Measurements from ENCODE around the gene HOXA3. TPM values are rescaled to one million over a fixed set of nuclear protein-coding genes. Genes with fewer than 3 reads are reported as not detected.
A peak's percentile ranks its signal among the peaks of the same experiment; 100 is the strongest.

HOXA3 gene
- total and polyA plus RNA-seq, 2 of the 8 experiments (the other 6 are each of a cell fraction or from before 2014, with no cell fraction given), result not detected

DNA sequence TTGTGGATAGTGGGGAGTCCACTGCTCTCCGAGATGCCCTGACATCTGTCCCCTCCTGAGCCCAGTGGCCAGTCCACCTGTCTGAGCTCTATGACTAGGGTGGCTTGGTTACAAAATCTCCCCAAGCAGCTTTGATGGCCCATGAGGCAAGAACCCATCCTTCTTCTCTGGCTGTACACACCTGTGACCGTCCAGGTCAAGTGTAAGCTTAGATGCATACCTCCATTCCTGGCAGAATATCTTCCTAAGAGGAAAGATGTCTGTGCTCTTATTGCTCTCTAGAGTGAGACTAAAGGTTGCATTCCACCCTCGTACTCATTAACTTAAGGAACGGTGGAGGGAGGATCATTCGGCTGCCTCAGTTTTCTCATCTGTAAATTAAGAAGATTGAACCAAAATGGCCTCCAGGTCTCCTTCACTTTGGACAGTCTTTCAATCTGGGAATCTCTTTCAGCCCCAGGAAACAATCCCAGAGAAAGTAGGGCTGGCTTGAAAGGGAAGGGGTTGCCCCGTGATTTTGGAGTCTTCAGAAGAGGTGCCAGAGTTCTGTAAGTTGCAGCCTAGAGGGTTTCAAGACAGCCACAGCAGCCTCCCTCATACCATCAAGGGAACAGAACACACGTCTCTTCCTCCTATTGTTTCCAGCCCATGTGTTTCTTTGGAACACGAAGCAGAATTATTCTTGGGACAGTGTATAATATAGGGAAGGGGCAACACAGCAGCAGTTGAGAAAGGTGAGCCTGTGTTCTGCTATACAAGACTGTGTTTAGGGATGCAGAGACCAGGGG lies 27.3 kb downstream of the HOXA3 start:
- Histone ChIP-seq H3K4me3 (ENCODE audit: extremely low read depth in 1 of 4, insufficient read depth in 2 of 4, low read depth in 3 of 4, low read length in 4 of 4) (no peak overlapping the region), H4K91ac (replicated peaks; ENCODE audit: insufficient read length, low read length) (no peak overlapping the region), H4K20me1 (replicated peaks in 1 of 2; ENCODE audit: control insufficient read depth in 1 of 2, insufficient read depth in 2 of 2, low read length in 2 of 2) (peaks cover 20 to 30% of the 10 kb centered on the region in 2 experiments), H2BK5ac (ENCODE audit: low read depth, low read length) (no peak overlapping the region), H3K18ac (ENCODE audit: extremely low read depth, low read length) (no peak overlapping the region), H2AK5ac (ENCODE audit: low read depth, low read length) (no peak overlapping the region; the same call in 1 of the 2 replicates), H2BK12ac (ENCODE audit: low read depth, low read length) (peak overlapping the region; percentile 35; the same call in 1 of the 2 replicates), H3K4me2 (ENCODE audit: insufficient read depth in 1 of 2, low read depth in 2 of 2, low read length in 2 of 2) (no peak overlapping the region), H2AFZ (ENCODE audit: low read length) (no peak overlapping the region), H3K56ac (replicated peaks; ENCODE audit: insufficient read length, low read depth, low read length) (no peak overlapping the region), H3K23ac (ENCODE audit: insufficient read length) (no peak overlapping the region), H2BK15ac (ENCODE audit: low read length) (no peak overlapping the region), H4K5ac (ENCODE audit: insufficient read length, low read depth, low read length) (no peak overlapping the region), H2BK120ac (replicated peaks; ENCODE audit: low read depth, low read length) (no peak overlapping the region), H3K4ac (replicated peaks; ENCODE audit: insufficient read length, low read depth, low read length) (no peak overlapping the region), H3K9ac (replicated peaks in 1 of 4; ENCODE audit: extremely low read depth in 1 of 4, low read depth in 3 of 4, low read length in 3 of 4) (no peak overlapping the region), H4K8ac (ENCODE audit: extremely low read depth, insufficient read depth, low read length) (no peak overlapping the region), H3K36me3 (ENCODE audit: control insufficient read depth in 2 of 4, insufficient read depth in 4 of 4, low read length in 3 of 4) (peaks cover 0 to 4% (median 0%) of the 10 kb centered on the region in 4 experiments; a peak in 1 of 8 replicates), H3K79me1 (ENCODE audit: low read depth, low read length) (no peaks in the 10 kb centered on the region), H3K23me2 (ENCODE audit: low read depth, low read length) (no peaks in the 10 kb centered on the region; the same call in 1 of the 2 replicates), H3K9me3 (ENCODE audit: insufficient read depth in 2 of 2, low read depth in 1 of 2, low read length in 1 of 2) (peaks cover 0 to 4% of the 10 kb centered on the region in 2 experiments; a peak in 1 of 4 replicates), H3K27ac (ENCODE audit: low read depth, low read length) (no peak overlapping the region), H3K27me3 (replicated peaks in 1 of 4; ENCODE audit: control insufficient read depth in 3 of 4, extremely low read depth in 1 of 4, insufficient read depth in 3 of 4, low read length in 3 of 4) (peaks cover 100% of the 10 kb centered on the region in 4 experiments), H3K79me2 (ENCODE audit: control insufficient read depth in 1 of 2, insufficient read depth in 2 of 2, low read length in 2 of 2) (no peaks in the 10 kb centered on the region), H3K4me1 (replicated peaks in 1 of 4; ENCODE audit: control insufficient read depth in 3 of 4, insufficient read depth in 4 of 4, low read length in 3 of 4) (0 out of 7 replicates have a peak, but pooled peaks cover 0 to 2% (median under 1%) of the 10 kb centered on the region in 4 experiments), H2BK20ac (ENCODE audit: low read length) (no peak overlapping the region), H3K14ac (ENCODE audit: insufficient read length) (no peak overlapping the region)
- FAIRE-seq (no peak), DNase-seq (ENCODE audit: low read depth in 1 of 2, low spot score in 2 of 2) (no peak)
- POLR2A ChIA-PET (ENCODE audit: partially characterized antibody), result no interaction called here
- CTCF ChIA-PET (ENCODE audit: partially characterized antibody), result interaction anchor here (1.0 to 1.1 kb wide), 3 partner anchors 19 to 36 kb away, joined by 3 read pairs; no protein-coding TSS in a partner anchor
- TF ChIP-seq RNF2 (IDR thresholded peaks at IDR 0.05; ENCODE audit: borderline replicate concordance, low read depth, low read length, missing control alignments, poor library complexity, severe bottlenecking) (peak; percentile 51), SIRT6 (IDR thresholded peaks at IDR 0.05; ENCODE audit: low read length) (no peak), SUZ12 (IDR thresholded peaks at IDR 0.05; ENCODE audit: low read length) (peak; percentile 19; the same call in 1 of the 2 replicates)
- 45% methylated on average over 8 of the region's 8 CpGs; no CpG with 5 or more reads in 1 of the 2 experiments for whole genome bisulfite sequencing, 2 experiments (ENCODE audit: extremely low coverage in 1 of 2, insufficient coverage in 1 of 2, insufficient read length in 1 of 2, insufficient replicate concordance in 2 of 2, low coverage in 1 of 2, low lambda C conversion rate in 2 of 2, missing lambda C conversion rate in 1 of 2)
